Measurements from ENCODE around the gene SENP2.
"Not testable (repeated sequence)": the region's sequence is repeated elsewhere in the genome, so short reads cannot be mapped to it uniquely, and the experiment has no call there.

The SENP2 gene

GRCh38 chr3:185640308-185640707 lies 54.2 kb downstream of the SENP2 start:
- intact Hi-C loops (cut with DNase I): no loop called here
- DNase-seq: no peak

DNA sequence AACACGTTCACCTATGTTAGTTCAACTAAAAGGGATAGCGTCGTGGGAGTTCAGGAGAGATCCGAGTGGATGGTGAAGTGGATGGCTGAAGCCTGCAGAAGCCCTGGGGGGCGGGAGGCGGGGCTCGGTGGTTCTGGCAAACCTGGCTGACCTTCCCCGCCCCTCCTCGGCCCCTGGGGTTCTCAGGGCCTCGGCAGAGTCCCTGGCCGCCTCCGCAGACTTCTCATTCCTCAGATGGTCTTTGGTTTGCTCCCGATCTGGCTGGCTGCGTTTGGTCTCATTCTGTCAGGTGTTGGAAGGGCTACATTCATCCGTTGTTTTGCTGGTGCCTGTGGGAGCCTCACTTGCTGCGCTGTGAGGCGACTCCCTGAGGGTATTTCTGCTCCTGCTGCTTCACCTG lies 59.1 kb downstream of the SENP2 start:
- intact Hi-C loops (cut with DNase I); DNase-seq: not testable (repeated sequence)

- intact Hi-C loops (cut with DNase I): no loop called here
- DNase-seq: no peak
Measured at GRCh38 chr3:185645596-185646381, 59.7 kb downstream of the SENP2 start.

GRCh38 chr3:185646382-185647133 lies 60.5 kb downstream of the SENP2 start:
- intact Hi-C loops (cut with DNase I): no loop called here
- no peak for DNase-seq

DNA sequence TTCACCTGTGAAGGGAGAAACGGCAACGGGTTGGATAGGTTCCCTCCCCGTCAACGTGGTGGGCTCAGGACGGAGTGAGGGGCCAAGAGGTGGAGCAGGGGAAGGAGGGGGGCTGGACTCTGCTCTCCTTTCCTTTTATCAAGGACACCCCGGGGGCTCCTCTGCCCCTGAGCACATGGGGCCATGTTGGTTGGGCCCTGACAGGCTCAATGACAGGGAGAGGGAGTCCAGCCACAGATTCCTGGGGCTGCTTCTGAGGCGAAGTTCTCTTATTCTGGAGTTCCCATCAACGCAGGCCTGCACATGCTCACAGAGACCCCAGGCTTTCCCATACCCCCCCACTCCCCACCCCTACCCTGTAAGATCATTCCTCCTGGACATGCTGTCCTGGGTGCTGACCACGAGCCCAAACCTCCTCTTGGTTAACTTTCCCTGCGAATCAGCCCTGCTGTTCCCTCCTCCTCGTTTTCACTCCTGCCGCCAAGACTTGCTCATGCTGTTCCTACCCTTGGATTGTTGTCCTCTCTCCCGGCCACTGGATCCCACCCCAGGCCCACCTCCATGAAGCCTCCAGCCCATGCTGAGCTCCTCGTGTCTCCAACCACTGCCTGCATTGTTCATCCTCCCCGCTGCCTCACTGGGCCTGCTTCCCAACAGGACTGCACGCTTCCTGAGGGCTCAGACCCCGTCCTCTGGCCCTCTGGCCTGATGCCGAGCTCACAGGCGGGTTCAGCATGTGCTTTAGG lies 61.2 kb downstream of the SENP2 start:
- no peak for DNase-seq
- intact Hi-C loops (cut with DNase I): no loop called here

GRCh38 chr3:185647880-185648210 lies 61.8 kb downstream of the SENP2 start:
- no peak for DNase-seq
- intact Hi-C loops (cut with DNase I): no loop called here

- no peak for DNase-seq
- intact Hi-C loops (cut with DNase I): no loop called here
Measured at GRCh38 chr3:185648396-185648795, 62.3 kb downstream of the SENP2 start.

GRCh38 chr3:185649414-185649813 lies 63.3 kb downstream of the SENP2 start:
- intact Hi-C loops (cut with DNase I): no loop called here

DNA sequence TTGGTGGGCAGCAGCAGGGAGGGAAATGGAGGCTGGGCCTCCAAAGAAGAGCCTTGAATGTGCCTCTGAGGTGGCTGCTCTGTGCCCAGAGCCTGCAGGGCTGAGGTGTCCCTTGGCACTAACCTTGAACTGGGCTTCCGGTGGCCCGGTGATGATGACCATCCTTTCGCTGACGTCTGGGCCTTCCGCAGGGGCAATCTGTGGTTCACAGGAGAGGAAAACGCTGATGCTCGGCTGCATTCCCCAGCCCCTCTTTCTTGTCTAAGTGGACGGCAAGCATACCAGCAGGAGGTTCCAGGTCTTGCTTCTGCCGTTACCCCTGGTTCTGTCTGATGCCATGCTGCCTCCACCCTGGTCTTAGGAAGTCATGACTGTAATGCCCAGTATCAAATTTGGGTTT lies 65.9 kb downstream of the SENP2 start:
- intact Hi-C loops (cut with DNase I): no loop called here
- DNase-seq: no peak

More at GRCh38 chr3:185649414-185649813, 63.3 kb downstream of the SENP2 start:
- no peak for DNase-seq

DNA sequence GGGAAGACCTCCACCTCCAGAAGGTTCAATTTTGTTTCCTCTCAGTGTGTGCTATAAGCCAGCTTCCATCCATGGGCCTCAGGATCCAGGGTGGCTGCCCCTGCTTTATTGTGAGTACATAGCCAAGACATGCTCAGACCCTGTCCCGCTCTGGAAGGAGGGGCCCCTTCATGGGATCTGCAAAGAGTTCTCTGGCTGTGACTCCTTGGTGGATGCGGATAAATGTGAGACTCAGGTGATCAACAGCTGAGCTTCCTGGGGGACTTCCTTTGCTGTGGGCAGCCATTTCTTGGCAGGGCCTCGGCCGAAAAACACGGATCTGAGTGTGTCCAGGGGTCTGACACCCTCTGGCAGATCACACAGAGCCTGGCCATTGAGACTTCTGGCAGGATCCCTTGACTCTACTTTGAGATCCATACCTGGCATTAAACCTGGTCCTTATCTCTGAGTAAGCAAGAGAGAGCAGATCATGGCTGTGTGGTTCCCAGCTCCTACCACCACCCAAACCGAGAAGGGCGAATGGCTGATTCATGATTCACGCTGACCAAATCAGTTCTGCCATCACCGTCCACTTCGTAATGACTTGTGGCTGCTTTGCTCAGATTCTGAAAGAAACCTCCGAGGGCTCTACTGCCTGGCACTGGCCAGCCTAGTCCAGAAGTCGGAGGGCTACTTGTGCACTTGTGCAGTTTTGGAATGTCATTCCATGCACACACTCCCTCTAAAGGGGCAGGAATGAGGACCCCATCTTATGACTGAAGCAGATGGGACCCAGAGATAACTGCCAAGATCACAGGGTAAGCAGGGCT lies 68.1 kb downstream of the SENP2 start:
- intact Hi-C loops (cut with DNase I): no loop called here
- DNase-seq: peak in 1 of 42 donors; percentile 36

DNA sequence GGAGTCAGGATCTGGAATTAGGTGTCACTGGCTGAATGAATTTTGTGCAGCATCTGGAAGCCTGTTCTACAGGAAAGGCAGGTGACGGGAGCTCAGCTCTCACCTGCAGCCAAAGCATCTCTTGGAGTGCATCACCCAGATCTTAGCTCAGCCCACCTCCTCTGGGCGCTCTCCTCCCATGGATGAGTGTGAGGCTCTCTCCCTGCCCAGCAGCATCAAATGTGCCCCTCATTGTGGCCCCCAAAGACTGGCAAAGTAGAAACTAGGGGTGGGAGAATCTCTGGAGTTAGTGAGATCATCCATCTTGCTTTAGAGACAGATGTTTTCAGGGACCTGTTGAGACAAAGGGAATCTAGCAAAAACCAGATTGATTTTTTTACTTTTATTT lies 68.7 kb downstream of the SENP2 start:
- DNase-seq: no peak
- intact Hi-C loops (cut with DNase I): no loop called here

- intact Hi-C loops (cut with DNase I): no loop called here
- no peak for DNase-seq
Measured at GRCh38 chr3:185655426-185656320, 69.6 kb downstream of the SENP2 start.

DNA sequence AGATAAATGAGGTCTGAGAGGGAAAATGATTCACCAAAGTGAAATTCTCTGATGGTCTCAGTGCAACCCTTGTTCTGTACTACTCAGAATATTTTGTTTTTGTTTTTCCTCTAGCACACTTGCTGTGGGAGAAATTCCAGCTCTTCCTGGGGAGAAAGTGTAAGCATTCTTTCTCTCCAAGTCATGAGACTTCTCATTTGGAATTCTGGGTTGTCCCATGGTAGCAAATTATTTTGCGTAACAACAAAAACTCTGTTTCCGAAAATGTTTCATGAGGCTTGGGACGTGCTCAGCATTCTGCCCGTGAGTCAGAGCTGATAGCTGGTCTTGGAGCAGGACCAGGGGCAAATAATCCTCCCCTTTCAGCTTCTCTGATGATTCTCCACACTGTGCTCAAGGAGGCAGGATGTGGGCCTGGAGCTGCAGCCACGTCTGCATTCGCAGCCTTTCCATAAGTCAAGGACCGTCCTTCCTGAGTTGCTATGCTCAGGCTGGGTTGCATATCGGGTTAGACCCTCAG lies 70.3 kb downstream of the SENP2 start:
- intact Hi-C loops (cut with DNase I): no loop called here
- peak in 33 of 42 donors; percentile 11 to 75 (median 44) for DNase-seq

GRCh38 chr3:185657211-185657610 lies 71.1 kb downstream of the SENP2 start:
- intact Hi-C loops (cut with DNase I): no loop called here
- no peak for DNase-seq

- DNase-seq: no peak
- intact Hi-C loops (cut with DNase I): no loop called here
Measured at GRCh38 chr3:185657691-185658503, 71.8 kb downstream of the SENP2 start.

- intact Hi-C loops (cut with DNase I): no loop called here
- no peak for DNase-seq
Measured at GRCh38 chr3:185658504-185658912, 72.4 kb downstream of the SENP2 start.

DNA sequence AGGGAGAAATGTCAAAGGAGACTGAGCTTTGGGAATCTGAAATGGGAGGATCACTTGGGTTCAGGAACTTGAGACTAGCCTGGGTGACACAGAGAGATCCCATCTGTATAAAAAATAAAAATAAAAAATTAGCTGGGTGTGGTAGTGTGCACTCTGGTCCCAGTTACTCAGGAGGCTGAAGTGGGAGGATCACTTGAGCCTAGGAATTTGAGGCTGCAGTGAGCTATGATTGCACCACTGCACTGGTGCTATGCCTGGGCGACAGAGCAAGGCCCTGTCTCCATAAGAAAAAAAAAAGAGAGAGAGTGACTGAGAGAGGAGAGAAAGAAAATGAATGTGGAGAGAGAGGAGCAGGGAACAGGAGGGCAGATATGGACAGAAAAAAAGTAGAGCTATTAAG lies 72.8 kb downstream of the SENP2 start:
- DNase-seq: no peak
- intact Hi-C loops (cut with DNase I): no loop called here
